GM12878 (cell line): Measurements from ENCODE around the gene BCLAF3.

Source experiments
- BACH1 ChIP-seq: fragments of 450-650 bp; IDR thresholded peaks from 2 replicates; pipeline ENCODE4 v1.6.1; 2017; ENCODE audit warnings: mild to moderate bottlenecking, borderline replicate concordance
- ETV6 ChIP-seq, 2 experiments: fragments of 450-650 bp in 1 of 2; IDR thresholded peaks in 1 of 2; conservative IDR thresholded peaks in 1 of 2; 2 replicates each; pipeline ENCODE4 v1.6.1; 2014; ENCODE audit warnings: antibody characterized with exemption in 1 of 2, borderline replicate concordance in 1 of 2, low read depth in 1 of 2, mild to moderate bottlenecking in 1 of 2, moderate library complexity in 1 of 2
- EZH2 ChIP-seq: IDR thresholded peaks from 2 replicates; pipeline ENCODE4 v1.6.1; 2012; ENCODE audit warnings: low read depth, mild to moderate bottlenecking, control low read depth, inconsistent platforms, low read length, borderline replicate concordance; ENCODE audit not compliant: control insufficient read depth
- IKZF2 ChIP-seq, 2 experiments: fragments of 450-650 bp; IDR thresholded peaks; 2 replicates each; pipeline ENCODE4 v1.6.1; 2017; ENCODE audit warnings: mild to moderate bottlenecking in 2 of 2, moderate library complexity in 2 of 2
- ZBED1 ChIP-seq: IDR thresholded peaks from 2 replicates; pipeline ENCODE4 v1.6.1; 2016; ENCODE audit warnings: borderline replicate concordance
- ZZZ3 ChIP-seq: IDR thresholded peaks from 2 replicates; pipeline ENCODE4 v1.6.1; 2011; ENCODE audit warnings: low read depth; ENCODE audit not compliant: control insufficient read depth, insufficient read length
- TF ChIP-seq, protein P1 (sequence below): IDR thresholded peaks from 2 replicates; pipeline ENCODE4 v1.6.1; 2011; ENCODE audit warnings: low read depth, low read length, improper control_type of control experiment, borderline replicate concordance
- TF ChIP-seq, protein P2 (sequence below): IDR thresholded peaks from 2 replicates; pipeline ENCODE4 v1.6.1; 2012; ENCODE audit warnings: low read depth, low read length, improper control_type of control experiment
- TF ChIP-seq, protein P3 (sequence below): IDR thresholded peaks from 2 replicates; pipeline ENCODE4 v1.6.1; 2012; ENCODE audit warnings: low read depth, low read length, improper control_type of control experiment
- TF ChIP-seq, protein P4 (sequence below), 3 experiments: IDR thresholded peaks in 2 of 3; conservative IDR thresholded peaks in 1 of 3; 2 replicates each; pipeline ENCODE4 v1.5.1; 2011; ENCODE audit warnings: low read depth in 3 of 3, low read length in 3 of 3, mild to moderate bottlenecking in 3 of 3, control low read depth in 2 of 3, moderate library complexity in 2 of 3, inconsistent platforms in 1 of 3, mixed read lengths in 1 of 3; ENCODE audit not compliant: control insufficient read depth in 2 of 3, insufficient read depth in 1 of 3; ENCODE audit errors: extremely low read depth in 1 of 3
- TF ChIP-seq, protein P5 (sequence below): IDR thresholded peaks from 2 replicates; pipeline ENCODE4 v1.6.1; 2011; ENCODE audit warnings: borderline replicate concordance, low read depth, mild to moderate bottlenecking, moderate library complexity, low read length; ENCODE audit not compliant: insufficient read depth, poor library complexity, severe bottlenecking
- TF ChIP-seq, protein P6 (sequence below): fragments of 450-650 bp; IDR thresholded peaks from 2 replicates; pipeline ENCODE4 v1.6.1; 2018; ENCODE audit warnings: borderline replicate concordance, mild to moderate bottlenecking; ENCODE audit not compliant: partially characterized antibody

DNA sequence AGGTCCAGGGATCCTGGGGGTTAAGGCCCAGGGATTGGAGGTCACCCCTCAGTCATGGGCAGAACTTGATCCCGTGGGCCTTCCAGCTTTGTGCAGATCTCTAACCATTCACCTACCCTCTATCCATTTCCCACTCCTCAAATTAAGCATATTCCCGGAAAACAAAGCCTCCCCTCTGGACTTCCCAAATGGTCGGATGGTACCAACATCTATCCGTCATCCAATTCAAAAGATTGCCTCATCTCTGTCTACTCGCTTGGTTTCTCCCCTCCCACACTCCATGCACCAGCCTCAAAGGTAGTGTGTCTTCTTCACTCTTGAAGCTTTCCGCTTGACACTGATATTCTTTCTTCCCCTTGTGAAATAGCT is 473 bp upstream of the BCLAF3 start:
- TF ChIP-seq, protein P1, sequence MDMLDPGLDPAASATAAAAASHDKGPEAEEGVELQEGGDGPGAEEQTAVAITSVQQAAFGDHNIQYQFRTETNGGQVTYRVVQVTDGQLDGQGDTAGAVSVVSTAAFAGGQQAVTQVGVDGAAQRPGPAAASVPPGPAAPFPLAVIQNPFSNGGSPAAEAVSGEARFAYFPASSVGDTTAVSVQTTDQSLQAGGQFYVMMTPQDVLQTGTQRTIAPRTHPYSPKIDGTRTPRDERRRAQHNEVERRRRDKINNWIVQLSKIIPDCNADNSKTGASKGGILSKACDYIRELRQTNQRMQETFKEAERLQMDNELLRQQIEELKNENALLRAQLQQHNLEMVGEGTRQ = no peak
- TF ChIP-seq, protein P2, sequence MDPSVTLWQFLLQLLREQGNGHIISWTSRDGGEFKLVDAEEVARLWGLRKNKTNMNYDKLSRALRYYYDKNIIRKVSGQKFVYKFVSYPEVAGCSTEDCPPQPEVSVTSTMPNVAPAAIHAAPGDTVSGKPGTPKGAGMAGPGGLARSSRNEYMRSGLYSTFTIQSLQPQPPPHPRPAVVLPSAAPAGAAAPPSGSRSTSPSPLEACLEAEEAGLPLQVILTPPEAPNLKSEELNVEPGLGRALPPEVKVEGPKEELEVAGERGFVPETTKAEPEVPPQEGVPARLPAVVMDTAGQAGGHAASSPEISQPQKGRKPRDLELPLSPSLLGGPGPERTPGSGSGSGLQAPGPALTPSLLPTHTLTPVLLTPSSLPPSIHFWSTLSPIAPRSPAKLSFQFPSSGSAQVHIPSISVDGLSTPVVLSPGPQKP = no peak
- TF ChIP-seq, protein P3, sequence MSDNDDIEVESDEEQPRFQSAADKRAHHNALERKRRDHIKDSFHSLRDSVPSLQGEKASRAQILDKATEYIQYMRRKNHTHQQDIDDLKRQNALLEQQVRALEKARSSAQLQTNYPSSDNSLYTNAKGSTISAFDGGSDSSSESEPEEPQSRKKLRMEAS = no peak
- TF ChIP-seq ETV6 (conservative IDR thresholded peaks at IDR 0.05 in 1 of 2, IDR thresholded peaks at IDR 0.05 in 1 of 2; ENCODE audit: borderline replicate concordance in 1 of 2, low read depth in 1 of 2) = no peak
- TF ChIP-seq, protein P4, sequence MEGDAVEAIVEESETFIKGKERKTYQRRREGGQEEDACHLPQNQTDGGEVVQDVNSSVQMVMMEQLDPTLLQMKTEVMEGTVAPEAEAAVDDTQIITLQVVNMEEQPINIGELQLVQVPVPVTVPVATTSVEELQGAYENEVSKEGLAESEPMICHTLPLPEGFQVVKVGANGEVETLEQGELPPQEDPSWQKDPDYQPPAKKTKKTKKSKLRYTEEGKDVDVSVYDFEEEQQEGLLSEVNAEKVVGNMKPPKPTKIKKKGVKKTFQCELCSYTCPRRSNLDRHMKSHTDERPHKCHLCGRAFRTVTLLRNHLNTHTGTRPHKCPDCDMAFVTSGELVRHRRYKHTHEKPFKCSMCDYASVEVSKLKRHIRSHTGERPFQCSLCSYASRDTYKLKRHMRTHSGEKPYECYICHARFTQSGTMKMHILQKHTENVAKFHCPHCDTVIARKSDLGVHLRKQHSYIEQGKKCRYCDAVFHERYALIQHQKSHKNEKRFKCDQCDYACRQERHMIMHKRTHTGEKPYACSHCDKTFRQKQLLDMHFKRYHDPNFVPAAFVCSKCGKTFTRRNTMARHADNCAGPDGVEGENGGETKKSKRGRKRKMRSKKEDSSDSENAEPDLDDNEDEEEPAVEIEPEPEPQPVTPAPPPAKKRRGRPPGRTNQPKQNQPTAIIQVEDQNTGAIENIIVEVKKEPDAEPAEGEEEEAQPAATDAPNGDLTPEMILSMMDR (IDR thresholded peaks at IDR 0.05 in 2 of 3, conservative IDR thresholded peaks at IDR 0.05 in 1 of 3; ENCODE audit: control insufficient read depth in 2 of 3, extremely low read depth in 1 of 3, insufficient read depth in 1 of 3, low read depth in 3 of 3, low read length in 3 of 3) = no peak
- TF ChIP-seq, protein P5, sequence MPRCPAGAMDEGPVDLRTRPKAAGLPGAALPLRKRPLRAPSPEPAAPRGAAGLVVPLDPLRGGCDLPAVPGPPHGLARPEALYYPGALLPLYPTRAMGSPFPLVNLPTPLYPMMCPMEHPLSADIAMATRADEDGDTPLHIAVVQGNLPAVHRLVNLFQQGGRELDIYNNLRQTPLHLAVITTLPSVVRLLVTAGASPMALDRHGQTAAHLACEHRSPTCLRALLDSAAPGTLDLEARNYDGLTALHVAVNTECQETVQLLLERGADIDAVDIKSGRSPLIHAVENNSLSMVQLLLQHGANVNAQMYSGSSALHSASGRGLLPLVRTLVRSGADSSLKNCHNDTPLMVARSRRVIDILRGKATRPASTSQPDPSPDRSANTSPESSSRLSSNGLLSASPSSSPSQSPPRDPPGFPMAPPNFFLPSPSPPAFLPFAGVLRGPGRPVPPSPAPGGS = no peak
- no peak for TF ChIP-seq IKZF2 (IDR thresholded peaks at IDR 0.05)
- no peak for TF ChIP-seq ZBED1
- TF ChIP-seq ZZZ3 = no peak
- TF ChIP-seq, protein P6, sequence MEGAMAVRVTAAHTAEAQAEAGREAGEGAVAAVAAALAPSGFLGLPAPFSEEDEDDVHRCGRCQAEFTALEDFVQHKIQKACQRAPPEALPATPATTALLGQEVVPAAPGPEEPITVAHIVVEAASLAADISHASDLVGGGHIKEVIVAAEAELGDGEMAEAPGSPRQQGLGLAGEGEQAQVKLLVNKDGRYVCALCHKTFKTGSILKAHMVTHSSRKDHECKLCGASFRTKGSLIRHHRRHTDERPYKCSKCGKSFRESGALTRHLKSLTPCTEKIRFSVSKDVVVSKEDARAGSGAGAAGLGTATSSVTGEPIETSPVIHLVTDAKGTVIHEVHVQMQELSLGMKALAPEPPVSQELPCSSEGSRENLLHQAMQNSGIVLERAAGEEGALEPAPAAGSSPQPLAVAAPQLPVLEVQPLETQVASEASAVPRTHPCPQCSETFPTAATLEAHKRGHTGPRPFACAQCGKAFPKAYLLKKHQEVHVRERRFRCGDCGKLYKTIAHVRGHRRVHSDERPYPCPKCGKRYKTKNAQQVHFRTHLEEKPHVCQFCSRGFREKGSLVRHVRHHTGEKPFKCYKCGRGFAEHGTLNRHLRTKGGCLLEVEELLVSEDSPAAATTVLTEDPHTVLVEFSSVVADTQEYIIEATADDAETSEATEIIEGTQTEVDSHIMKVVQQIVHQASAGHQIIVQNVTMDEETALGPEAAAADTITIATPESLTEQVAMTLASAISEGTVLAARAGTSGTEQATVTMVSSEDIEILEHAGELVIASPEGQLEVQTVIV = no peak
- TF ChIP-seq BACH1 = no peak
- no peak for TF ChIP-seq EZH2
